ENCODE results near the gene LRGUK. TPM values are rescaled to one million over a fixed set of nuclear protein-coding genes. Genes with fewer than 3 reads are reported as not detected.

The LRGUK gene
- total and polyA plus RNA-seq, 2 donors (not counting 3 experiments of a cell fraction or from before 2014, with no cell fraction given), result 0.10 to 0.11 TPM

DNA sequence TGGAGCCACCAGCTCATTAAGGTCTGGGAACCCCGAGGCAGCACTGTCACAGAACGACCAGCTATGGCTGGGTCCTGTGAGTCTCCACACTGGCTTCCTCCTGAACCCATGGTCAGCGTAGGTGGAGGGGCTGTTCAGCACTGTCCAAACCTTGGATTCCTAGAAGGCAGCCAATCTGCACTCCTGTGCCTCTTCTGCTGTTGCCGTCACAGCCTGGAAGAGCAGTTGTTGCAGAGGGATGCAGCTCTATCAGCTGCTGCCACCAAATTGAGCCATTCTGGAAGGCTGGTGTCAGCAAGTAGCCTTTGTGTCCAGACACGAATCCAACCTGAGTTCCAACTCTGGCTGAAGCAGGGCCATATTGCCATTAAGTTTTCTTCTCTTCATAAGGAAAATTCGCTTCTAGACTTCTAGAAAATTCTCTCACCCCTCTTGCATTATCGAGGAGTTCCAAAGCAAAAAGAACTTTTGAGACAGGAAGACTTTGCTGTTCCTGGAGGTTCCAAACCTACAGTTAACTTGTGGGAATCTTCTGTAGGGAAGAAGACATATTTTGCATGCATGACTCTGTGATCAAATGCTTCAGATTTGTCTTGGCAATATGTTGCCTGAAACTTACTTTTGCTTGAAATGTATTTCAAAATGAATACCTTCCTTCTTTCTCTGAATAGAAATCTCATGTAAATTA, 84.0 kb downstream of the LRGUK start:
- Histone ChIP-seq H3K9me3 (replicated peaks; ENCODE audit: control insufficient read depth, insufficient read depth, low read length) (no peaks in the 10 kb centered on the region), H3K79me2 (ENCODE audit: control insufficient read depth, insufficient read depth, low read length) (no peaks in the 10 kb centered on the region), H3K4me3 (replicated peaks in 1 of 3; ENCODE audit: insufficient read depth in 1 of 3, low read depth in 1 of 3, low read length in 3 of 3) (no peak overlapping the region), H3K4me2 (ENCODE audit: insufficient read depth, low read length) (no peak overlapping the region), H2AFZ (ENCODE audit: low read depth, low read length) (no peak overlapping the region), H3K9me1 (replicated peaks; ENCODE audit: control insufficient read depth, extremely low read depth, insufficient read depth, low read length) (no peaks in the 10 kb centered on the region), H3K9ac (replicated peaks; ENCODE audit: extremely low read depth, insufficient read depth, low read length) (no peak overlapping the region), H4K20me1 (replicated peaks; ENCODE audit: control insufficient read depth, extremely low read depth, insufficient read depth, low read length) (no peaks in the 10 kb centered on the region), H3K4me1 (ENCODE audit: control insufficient read depth, extremely low read depth, insufficient read depth, low read length) (peaks cover 8% of the 10 kb centered on the region), H3K27ac (ENCODE audit: insufficient read depth, low read depth, low read length) (no peak overlapping the region), H3K36me3 (ENCODE audit: control insufficient read depth in 2 of 2, extremely low read depth in 1 of 2, insufficient read depth in 2 of 2, low read length in 2 of 2) (no peaks in the 10 kb centered on the region), H3K27me3 (ENCODE audit: control insufficient read depth in 2 of 2, insufficient read depth in 2 of 2, low read length in 2 of 2) (peaks cover 0 to 2% of the 10 kb centered on the region in 2 experiments)
- CTCF ChIA-PET, result interaction anchor here (1.3 to 2.6 kb wide), 2 partner anchors 70 kb away, joined by 3 to 9 read pairs; no protein-coding TSS in a partner anchor
- TF ChIP-seq, protein P1, sequence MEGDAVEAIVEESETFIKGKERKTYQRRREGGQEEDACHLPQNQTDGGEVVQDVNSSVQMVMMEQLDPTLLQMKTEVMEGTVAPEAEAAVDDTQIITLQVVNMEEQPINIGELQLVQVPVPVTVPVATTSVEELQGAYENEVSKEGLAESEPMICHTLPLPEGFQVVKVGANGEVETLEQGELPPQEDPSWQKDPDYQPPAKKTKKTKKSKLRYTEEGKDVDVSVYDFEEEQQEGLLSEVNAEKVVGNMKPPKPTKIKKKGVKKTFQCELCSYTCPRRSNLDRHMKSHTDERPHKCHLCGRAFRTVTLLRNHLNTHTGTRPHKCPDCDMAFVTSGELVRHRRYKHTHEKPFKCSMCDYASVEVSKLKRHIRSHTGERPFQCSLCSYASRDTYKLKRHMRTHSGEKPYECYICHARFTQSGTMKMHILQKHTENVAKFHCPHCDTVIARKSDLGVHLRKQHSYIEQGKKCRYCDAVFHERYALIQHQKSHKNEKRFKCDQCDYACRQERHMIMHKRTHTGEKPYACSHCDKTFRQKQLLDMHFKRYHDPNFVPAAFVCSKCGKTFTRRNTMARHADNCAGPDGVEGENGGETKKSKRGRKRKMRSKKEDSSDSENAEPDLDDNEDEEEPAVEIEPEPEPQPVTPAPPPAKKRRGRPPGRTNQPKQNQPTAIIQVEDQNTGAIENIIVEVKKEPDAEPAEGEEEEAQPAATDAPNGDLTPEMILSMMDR (IDR thresholded peaks at IDR 0.05; ENCODE audit: extremely low read depth in 1 of 2, insufficient read depth in 1 of 2, low read depth in 1 of 2, low read length in 2 of 2), result no peak
- TF ChIP-seq MYC (IDR thresholded peaks at IDR 0.05; ENCODE audit: low read depth, low read length) (no peak), GATA2 (IDR thresholded peaks at IDR 0.05; ENCODE audit: insufficient read depth, insufficient read length, low read depth, low read length) (no peak), JUN (IDR thresholded peaks at IDR 0.05; ENCODE audit: borderline replicate concordance, insufficient read depth, insufficient read length, low read depth) (no peak), POLR2AphosphoS5 (IDR thresholded peaks at IDR 0.05; ENCODE audit: insufficient read depth, low read depth, low read length) (no peak), FOS (IDR thresholded peaks at IDR 0.05; ENCODE audit: borderline replicate concordance, insufficient read depth, low read length) (no peak), POLR2A (IDR thresholded peaks at IDR 0.05; ENCODE audit: low read depth, low read length) (no peak), EZH2 (IDR thresholded peaks at IDR 0.05; ENCODE audit: borderline replicate concordance, low read depth, low read length, severe bottlenecking) (no peak)
- TF ChIP-seq, protein P2, sequence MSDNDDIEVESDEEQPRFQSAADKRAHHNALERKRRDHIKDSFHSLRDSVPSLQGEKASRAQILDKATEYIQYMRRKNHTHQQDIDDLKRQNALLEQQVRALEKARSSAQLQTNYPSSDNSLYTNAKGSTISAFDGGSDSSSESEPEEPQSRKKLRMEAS (IDR thresholded peaks at IDR 0.05; ENCODE audit: insufficient read depth, insufficient read length), result no peak
- no TSS peak for BruUV-seq (replicated peaks)
- POLR2A ChIA-PET, result no interaction called here
- FAIRE-seq (no peak), DNase-seq (ENCODE audit: low read depth, low spot score) (no peak)
- dilution Hi-C loops (cut with MboI; ENCODE audit: extremely low pct_ligation_motif_present, low sequenced_read_pairs), result no loop called here
- intact Hi-C loops (cut with micrococcal nuclease), result no loop called here
